Activated CD8-positive, alpha-beta memory T cell treated with anti-CD3 and anti-CD28 coated beads for 36 hours (primary cell): ENCODE data around the gene ALDH3B1. TPM values are rescaled to one million over a fixed set of nuclear protein-coding genes. Genes with fewer than 3 reads are reported as not detected.

Source experiments
- CTCF ChIA-PET: fragments of 350-600 bp; sonication (Branson Sonifier 250); formaldehyde crosslinking; loops from one replicate; lab custom pipeline; 2021; ENCODE audit warnings: antibody characterized with exemption; lab: Charles Lee
- POLR2A ChIA-PET: fragments of 350-600 bp; sonication (Branson Sonifier 250); formaldehyde crosslinking; loops from one replicate; lab custom pipeline; 2021; ENCODE audit warnings: antibody characterized with exemption; lab: Charles Lee
- total RNA-seq, 2 experiments: library from RNA; stranded (reverse); gene quantifications; one replicate each; pipeline ENCODE4 v1.2.3, GENCODE V29; 2021

ALDH3B1 gene
- total RNA-seq, 2 experiments from 2014 or later = not detected

DNA sequence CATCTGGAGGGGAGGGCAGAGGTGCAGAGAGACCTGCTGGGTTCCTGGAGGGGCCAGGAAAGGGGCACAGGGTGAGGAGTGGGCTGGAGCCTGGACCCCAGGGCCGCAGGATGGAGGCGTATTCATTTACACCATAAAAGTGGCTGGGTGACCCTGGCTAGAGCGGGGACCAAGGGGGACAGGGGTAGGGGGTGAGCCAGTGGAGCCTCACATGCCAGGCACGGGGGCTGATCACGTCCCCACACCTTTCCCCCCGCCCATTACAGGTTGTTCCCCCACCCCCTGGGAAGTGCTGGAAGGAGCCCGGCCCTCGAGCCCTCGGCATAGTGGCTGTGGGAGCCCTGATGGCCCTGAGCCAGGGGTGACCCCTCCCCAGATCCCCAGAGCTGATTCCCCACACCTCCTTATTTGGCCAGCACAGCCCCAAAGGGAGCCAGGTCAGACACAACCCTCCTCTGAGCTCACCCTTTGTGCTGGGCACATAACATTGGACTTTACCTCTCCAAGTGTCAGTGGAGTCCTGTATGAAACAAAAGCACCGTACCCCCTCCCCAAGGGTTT lies 29.5 kb downstream of the ALDH3B1 start:
- ChIA-PET POLR2A (interaction anchor here (1.1 kb wide), 1 partner anchor 9 kb away, joined by 4 read pairs; no protein-coding TSS in a partner anchor), CTCF (interaction anchor here (1.0 kb wide), 1 partner anchor 46 kb away, joined by 4 read pairs; no protein-coding TSS in a partner anchor)

DNA sequence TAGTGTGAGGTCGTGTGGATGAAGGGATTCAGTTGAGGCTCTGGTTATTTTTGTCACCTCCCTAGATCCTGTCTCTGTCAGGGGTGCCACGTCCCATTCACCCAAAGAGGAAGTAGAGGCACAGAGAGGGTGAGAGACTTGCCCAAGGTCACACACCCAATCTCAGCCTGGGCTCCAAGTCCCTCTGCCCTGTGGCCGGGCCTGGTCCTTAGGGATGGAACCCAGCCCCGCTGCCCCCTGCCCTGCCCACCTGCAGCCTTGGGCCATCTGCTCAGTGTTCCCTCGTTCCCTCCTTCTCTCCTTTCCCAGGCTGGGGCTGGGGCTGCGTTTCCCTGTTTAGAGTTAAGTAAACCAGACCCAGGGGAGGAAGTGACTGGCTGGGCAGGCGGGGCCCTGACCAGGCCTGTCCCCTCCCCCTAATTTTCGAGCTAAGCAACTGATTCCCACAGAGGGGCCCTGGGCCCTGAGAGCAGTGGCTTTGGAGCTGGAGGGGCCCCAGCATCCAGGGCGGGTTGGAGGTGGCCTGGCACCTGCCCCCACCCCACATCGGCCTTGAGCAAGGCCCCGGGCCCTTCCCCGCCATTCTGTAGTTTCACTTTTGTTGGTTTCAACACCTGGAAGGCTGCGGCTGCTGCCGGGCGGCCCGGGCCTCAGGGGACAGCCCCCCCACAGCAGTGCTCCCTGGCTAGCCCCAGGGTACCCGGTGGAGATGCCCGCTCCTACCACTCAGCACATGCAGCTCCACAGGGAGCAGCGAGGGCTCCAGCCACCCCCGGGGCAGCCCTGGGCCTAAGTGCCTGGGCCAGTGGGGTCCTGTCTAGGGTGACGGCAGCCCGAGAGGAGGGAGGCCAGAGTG lies 30.2 kb downstream of the ALDH3B1 start:
- ChIA-PET CTCF (no interaction called here), POLR2A (no interaction called here)

- CTCF ChIA-PET = no interaction called here
- POLR2A ChIA-PET = interaction anchor here (0.9 kb wide), 1 partner anchor 10 kb away, joined by 3 read pairs; no protein-coding TSS in a partner anchor
Observed at GRCh38 chr11:68040957-68041591, 30.9 kb downstream of the ALDH3B1 start.

GRCh38 chr11:68041617-68042218 lies 31.6 kb downstream of the ALDH3B1 start:
- ChIA-PET POLR2A (interaction anchor here (0.9 kb wide), 2 partner anchors 9 to 11 kb away, joined by 3 read pairs; no protein-coding TSS in a partner anchor), CTCF (interaction anchor here (1.4 kb wide), 1 partner anchor 167 kb away, joined by 4 read pairs; no protein-coding TSS in a partner anchor)

DNA sequence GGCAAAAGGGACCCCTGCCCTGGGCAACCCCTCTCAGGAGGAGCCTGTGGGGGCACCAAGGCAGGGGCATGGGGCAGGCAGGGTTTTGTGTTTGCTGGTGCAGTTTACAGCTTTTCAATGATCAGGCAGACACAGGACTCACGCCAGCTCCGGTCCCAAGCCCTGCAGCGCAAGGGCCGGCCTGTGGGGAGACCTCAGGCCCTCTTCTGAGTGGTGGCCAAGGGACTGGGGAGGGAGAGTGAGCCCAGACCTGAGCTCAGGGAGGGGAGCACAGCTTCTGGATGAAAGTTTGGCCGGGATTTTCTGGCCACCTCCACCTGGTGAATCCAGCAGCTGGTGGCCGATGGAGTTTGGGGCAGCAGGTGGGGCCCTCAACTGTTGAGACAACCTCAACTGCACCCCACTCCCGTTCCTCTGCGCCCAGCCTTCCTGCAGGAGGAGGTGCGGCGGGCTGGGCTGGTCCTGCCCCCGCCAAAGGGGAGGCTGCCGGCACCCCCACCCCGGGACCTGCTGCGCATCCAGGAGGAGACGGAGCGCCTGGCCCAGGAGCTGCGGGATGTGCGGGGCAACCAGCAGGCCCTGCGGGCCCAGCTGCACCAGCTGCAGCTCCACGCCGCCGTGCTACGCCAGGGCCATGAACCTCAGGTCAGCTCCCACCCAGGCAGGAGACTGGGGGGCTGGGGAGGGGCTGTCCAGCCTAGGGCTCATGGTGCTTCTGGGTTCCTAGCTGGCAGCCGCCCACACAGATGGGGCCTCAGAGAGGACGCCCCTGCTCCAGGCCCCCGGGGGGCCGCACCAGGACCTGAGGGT lies 32.3 kb downstream of the ALDH3B1 start:
- CTCF ChIA-PET = interaction anchor here (1.4 kb wide), 1 partner anchor 166 kb away, joined by 4 read pairs; no protein-coding TSS in a partner anchor
- POLR2A ChIA-PET = interaction anchor here (0.5 to 0.9 kb wide), 2 partner anchors 8 to 14 kb away, joined by 3 to 5 read pairs; no protein-coding TSS in a partner anchor

GRCh38 chr11:68043029-68043348 lies 32.9 kb downstream of the ALDH3B1 start:
- ChIA-PET POLR2A (no interaction called here), CTCF (no interaction called here)

DNA sequence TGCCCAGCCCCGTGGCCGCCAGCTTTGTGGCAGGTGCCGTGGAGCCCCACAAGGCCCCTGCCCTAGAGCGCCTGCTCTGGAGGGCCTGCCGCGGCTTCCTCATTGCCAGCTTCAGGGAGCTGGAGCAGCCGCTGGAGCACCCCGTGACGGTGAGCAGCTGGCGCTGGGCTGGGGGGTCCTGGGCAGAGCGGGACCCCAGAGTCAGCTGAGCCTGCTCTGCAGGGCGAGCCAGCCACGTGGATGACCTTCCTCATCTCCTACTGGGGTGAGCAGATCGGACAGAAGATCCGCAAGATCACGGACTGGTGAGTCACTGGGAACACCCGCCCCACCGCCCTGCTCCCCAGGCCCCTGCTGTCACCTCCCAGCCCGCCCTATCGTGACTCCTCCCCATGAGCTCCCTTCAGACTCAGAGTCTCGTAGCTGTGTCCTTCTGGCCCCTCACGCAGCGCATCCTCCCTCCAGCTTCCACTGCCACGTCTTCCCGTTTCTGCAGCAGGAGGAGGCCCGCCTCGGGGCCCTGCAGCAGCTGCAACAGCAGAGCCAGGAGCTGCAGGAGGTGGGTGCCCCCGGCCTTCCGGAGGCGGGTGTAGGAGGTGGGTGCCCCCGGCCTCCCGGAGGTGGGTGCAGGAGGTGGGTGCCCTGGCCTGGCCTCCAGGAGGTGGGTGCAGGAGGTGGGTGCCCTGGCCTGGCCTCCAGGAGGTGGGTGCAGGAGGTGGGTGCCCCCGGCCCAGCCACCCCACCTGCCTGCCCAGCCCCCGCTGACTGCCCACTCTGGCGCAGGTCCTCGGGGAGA lies 33.4 kb downstream of the ALDH3B1 start:
- POLR2A ChIA-PET = no interaction called here
- CTCF ChIA-PET = no interaction called here

- CTCF ChIA-PET = no interaction called here
- POLR2A ChIA-PET = no interaction called here
Observed at GRCh38 chr11:68044145-68044813, 34.2 kb downstream of the ALDH3B1 start.

GRCh38 chr11:68044898-68045351 lies 34.8 kb downstream of the ALDH3B1 start:
- POLR2A ChIA-PET = no interaction called here
- CTCF ChIA-PET = no interaction called here

DNA sequence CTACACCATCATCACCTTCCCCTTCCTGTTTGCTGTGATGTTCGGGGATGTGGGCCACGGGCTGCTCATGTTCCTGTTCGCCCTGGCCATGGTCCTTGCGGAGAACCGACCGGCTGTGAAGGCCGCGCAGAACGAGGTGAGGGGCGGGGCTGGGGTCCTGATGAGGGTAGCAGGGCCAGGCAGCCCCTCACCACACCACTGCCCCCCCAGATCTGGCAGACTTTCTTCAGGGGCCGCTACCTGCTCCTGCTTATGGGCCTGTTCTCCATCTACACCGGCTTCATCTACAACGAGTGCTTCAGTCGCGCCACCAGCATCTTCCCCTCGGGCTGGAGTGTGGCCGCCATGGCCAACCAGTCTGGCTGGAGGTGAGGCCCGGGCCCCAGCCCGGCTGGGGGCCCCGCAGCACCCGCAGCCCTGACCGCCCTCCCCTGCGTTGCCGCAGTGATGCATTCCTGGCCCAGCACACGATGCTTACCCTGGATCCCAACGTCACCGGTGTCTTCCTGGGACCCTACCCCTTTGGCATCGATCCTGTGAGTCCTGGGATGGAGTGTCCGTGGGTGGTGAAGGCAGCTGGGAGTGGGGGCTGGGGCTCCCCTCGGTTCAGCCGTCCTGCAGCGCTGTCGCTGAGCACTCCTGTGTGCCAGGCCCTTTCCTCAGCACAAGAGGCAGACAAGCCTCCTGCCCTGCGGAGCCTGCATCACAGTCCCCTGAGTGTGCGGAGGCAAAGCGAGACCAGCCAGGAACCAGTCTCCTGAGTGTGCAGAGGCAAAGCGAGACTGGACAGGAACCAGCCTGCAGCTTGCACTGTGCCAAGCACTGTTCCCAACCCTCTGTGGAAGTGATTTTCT lies 37.5 kb downstream of the ALDH3B1 start:
- CTCF ChIA-PET = no interaction called here

GRCh38 chr11:68048681-68049508 lies 38.8 kb downstream of the ALDH3B1 start:
- POLR2A ChIA-PET = no interaction called here
- CTCF ChIA-PET = no interaction called here

More for the DNA sequence above, 37.5 kb downstream of the ALDH3B1 start:
- POLR2A ChIA-PET = no interaction called here

DNA sequence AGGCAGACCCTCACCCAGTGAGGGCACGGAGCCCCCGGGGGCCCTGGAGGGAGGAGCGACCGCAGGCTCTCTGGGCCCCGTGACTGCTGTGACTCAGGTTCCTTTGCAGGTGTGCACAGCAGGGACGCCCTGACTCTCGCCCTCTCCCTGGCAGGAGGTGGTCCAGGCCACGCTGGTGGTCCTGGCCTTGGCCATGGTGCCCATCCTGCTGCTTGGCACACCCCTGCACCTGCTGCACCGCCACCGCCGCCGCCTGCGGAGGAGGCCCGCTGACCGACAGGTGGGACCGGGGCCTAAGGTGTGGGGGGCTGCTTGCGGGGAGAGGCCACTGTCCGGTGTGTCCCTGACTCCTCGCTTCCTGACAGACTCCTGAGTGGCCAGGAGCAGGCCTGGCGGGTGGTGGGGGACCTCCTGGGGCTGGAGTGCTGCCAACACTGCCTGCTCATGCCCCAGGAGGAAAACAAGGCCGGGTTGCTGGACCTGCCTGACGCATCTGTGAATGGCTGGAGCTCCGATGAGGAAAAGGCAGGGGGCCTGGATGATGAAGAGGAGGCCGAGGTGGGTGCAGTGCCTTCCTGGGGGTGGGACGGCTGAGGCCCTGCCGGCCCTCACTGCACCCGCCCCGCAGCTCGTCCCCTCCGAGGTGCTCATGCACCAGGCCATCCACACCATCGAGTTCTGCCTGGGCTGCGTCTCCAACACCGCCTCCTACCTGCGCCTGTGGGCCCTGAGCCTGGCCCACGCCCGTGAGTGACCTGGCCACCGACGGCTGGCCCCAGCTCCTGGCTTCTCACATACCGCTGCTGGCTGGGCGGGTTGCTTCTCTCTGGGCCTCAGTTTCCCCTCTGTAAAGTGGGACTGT lies 39.6 kb downstream of the ALDH3B1 start:
- ChIA-PET CTCF (no interaction called here), POLR2A (no interaction called here)

GRCh38 chr11:68050371-68050841 lies 40.3 kb downstream of the ALDH3B1 start:
- CTCF ChIA-PET = no interaction called here
- POLR2A ChIA-PET = interaction anchor here (0.6 kb wide), 1 partner anchor 8 kb away, joined by 3 read pairs; no protein-coding TSS in a partner anchor

GRCh38 chr11:68051191-68052136 lies 41.3 kb downstream of the ALDH3B1 start:
- POLR2A ChIA-PET = no interaction called here
- CTCF ChIA-PET = no interaction called here
